Activated naive CD4-positive, alpha-beta T cell treated with anti-CD3 and anti-CD28 coated beads, Interleukin-2, amount 50 U/mL, for 24 hours (primary cell): ENCODE results near the gene DXO.

Experiments
- H3K27ac Mint-ChIP-seq: one replicate; pipeline ENCODE4 v1.8.0; 2021; ENCODE audit warnings: mild to moderate bottlenecking, mixed read lengths
- H3K27me3 Mint-ChIP-seq: one replicate; pipeline ENCODE4 v1.8.0; 2021; ENCODE audit warnings: mixed read lengths
- H3K36me3 Mint-ChIP-seq: one replicate; pipeline ENCODE4 v1.8.0; 2021; ENCODE audit warnings: mixed read lengths
- H3K4me1 Mint-ChIP-seq: one replicate; pipeline ENCODE4 v1.8.0; 2021; ENCODE audit warnings: mixed read lengths
- H3K4me3 Mint-ChIP-seq: one replicate; pipeline ENCODE4 v1.8.0; 2021; ENCODE audit warnings: mild to moderate bottlenecking, mixed read lengths
- H3K9me3 Mint-ChIP-seq: one replicate; pipeline ENCODE4 v1.8.0; 2021; ENCODE audit warnings: mixed read lengths

DXO gene

DNA sequence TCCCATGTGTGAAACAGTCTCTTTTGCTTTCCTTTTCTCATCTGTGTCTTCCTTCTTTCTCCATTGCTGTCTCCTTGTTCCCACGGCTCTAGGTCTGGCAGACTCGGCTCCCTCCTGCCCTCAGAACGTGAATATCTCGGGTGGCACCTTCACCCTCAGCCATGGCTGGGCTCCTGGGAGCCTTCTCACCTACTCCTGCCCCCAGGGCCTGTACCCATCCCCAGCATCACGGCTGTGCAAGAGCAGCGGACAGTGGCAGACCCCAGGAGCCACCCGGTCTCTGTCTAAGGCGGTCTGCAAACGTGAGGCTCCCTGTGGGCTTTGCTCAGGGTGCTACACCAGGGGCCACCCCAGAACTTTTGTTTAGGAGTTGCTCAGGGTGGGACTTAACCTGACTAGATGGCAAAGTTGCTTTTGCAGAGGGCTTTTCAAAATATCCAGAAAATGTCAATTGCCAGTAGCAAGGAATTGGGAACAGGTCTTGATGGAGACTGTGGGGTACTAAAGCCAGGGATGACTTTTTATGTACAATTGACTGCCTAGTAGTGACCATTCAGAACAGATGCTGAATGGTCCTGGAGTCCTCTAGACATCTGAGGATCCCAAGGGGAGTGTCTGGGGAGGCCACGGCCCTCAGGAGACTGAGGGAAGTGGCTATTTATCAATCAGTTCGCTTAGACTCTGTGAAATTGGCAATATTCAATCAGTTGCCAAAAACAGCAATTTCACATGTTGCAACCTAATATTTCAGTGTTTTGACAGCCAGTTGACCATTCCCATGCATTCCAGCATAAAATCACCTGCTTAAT, 43.9 kb downstream of the DXO start:
- Mint-ChIP-seq H3K36me3 (no peaks in the 10 kb centered on the region), H3K9me3 (no peaks in the 10 kb centered on the region), H3K4me1 (no peaks in the 10 kb centered on the region), H3K27ac (no peak overlapping the region), H3K27me3 (peaks cover 2% of the 10 kb centered on the region), H3K4me3 (no peak overlapping the region)

- Mint-ChIP-seq H3K4me1 (no peaks in the 10 kb centered on the region), H3K27ac (no peak within 1 kb of the TSS), H3K36me3 (no peaks in the 10 kb centered on the region), H3K9me3 (no peaks in the 10 kb centered on the region), H3K27me3 (peaks cover 2% of the 10 kb centered on the region), H3K4me3 (no peak within 1 kb of the TSS)
These were observed 44.6 kb downstream of the DXO start, which contains the start of gene C2 for GRCh38 chr6:31927242-31927862. TSS of gene C2 (plus strand) at chr6:31927717. CDS start at chr6:31927753, 36 bp downstream.

DNA sequence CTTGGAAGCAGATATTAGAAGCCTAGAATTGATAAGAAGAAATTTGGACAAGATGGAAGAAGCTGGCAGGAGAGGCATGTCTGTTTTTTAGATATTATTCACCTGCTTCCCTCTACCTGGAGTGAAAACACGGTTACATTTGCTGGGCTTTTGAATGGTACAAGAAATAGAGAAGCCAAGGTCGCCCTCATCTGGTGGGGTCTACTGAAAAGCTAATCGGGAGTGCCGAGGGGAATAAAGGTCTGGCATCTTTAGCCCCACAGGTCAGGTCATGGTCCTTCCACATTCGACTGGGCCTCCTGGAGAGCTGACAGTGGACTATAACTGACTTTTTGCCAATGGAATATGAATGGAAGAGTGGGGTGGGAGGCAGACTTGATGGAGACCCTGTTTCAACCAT, 49.0 kb downstream of the DXO start:
- Mint-ChIP-seq H3K27me3 (no peaks in the 10 kb centered on the region), H3K4me3 (no peak overlapping the region), H3K36me3 (no peaks in the 10 kb centered on the region), H3K4me1 (no peaks in the 10 kb centered on the region), H3K27ac (peak overlapping the region; percentile 73), H3K9me3 (no peaks in the 10 kb centered on the region)

DNA sequence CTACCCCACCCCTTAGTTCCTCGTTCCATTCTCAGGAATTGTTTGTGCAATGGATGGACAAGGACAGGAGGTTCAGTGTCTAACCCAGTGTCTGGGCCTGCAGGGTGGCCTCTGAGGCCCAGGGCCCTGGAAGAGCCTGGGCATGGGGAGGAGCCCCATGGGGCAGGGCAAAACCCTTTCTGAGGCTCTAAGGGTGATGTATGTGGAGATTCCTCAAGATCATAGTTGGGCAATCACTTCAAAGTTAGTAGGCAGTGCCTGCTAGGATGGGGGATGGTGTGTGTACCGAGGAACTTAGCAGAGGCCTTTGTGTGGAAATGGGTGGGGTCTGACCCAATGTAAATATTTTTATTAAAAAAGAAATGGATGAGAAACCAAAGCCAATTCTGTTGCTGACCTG, 51.1 kb downstream of the DXO start:
- Mint-ChIP-seq H3K4me3 (no peak overlapping the region), H3K27me3 (no peaks in the 10 kb centered on the region), H3K27ac (no peak overlapping the region), H3K9me3 (no peaks in the 10 kb centered on the region), H3K36me3 (no peaks in the 10 kb centered on the region), H3K4me1 (no peaks in the 10 kb centered on the region)
